GM12864 (cell line): ENCODE measurements around the gene STIMATE.

Experiments
- DNase-seq: peaks from one replicate; pipeline ENCODE4 v3.0.0-alpha.2; 2011; ENCODE audit warnings: low read depth
- H3K4me3 ChIP-seq: 2 replicates; pipeline ENCODE4 v1.5.1; 2011; ENCODE audit warnings: mild to moderate bottlenecking, low read depth, low read length, control low read depth
- TF ChIP-seq, protein P1 (sequence below): IDR thresholded peaks from 2 replicates; pipeline ENCODE4 v1.5.1; 2011; ENCODE audit warnings: low read depth, mild to moderate bottlenecking, moderate library complexity, low read length, control low read depth, inconsistent platforms; ENCODE audit errors: missing control alignments

Gene STIMATE

DNA sequence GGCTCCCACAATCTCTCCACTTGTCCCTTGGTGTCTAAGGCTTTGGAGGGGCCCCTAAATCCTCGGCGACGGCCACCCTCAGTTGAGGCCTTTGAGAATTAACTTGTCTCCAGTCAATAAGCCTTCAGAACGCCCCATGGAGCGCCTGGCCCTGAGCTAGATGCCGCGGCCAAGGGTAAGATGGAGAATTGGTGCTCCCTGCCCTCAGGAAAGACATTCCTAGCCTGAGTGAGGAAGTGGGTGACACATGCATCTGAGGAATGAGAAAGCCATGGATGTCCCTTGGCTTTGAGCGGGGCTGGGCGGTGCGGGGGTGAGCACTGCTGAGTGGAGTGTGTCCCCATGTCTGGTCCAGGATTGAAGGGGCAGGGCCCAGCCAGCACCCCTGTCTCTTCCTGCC lies 80.1 kb downstream of the STIMATE start:
- TF ChIP-seq, protein P1, sequence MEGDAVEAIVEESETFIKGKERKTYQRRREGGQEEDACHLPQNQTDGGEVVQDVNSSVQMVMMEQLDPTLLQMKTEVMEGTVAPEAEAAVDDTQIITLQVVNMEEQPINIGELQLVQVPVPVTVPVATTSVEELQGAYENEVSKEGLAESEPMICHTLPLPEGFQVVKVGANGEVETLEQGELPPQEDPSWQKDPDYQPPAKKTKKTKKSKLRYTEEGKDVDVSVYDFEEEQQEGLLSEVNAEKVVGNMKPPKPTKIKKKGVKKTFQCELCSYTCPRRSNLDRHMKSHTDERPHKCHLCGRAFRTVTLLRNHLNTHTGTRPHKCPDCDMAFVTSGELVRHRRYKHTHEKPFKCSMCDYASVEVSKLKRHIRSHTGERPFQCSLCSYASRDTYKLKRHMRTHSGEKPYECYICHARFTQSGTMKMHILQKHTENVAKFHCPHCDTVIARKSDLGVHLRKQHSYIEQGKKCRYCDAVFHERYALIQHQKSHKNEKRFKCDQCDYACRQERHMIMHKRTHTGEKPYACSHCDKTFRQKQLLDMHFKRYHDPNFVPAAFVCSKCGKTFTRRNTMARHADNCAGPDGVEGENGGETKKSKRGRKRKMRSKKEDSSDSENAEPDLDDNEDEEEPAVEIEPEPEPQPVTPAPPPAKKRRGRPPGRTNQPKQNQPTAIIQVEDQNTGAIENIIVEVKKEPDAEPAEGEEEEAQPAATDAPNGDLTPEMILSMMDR = no peak
- no peak for DNase-seq
- no peak overlapping the region for H3K4me3 ChIP-seq

DNA sequence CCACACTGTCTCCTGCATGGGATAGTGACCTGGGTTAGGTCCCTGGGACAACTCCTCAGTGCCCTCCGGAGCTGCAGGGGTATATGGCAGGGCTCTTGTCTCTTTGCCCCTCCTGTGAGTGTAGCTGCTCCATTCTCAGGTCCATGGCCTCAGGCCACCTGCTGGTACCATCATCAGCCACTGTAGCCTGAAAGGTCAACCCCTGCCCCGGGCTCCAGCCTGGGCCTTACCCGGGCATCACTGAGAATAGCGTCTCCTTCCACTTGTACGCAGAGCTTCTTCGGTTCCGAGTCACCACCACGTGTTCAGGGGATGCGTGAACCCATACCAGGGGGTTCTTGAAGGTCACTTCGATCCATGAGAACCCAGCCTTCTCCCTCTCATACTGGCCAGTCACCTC lies 80.7 kb downstream of the STIMATE start:
- no peak overlapping the region for H3K4me3 ChIP-seq
- no peak for DNase-seq
- TF ChIP-seq, protein P1 = no peak

DNA sequence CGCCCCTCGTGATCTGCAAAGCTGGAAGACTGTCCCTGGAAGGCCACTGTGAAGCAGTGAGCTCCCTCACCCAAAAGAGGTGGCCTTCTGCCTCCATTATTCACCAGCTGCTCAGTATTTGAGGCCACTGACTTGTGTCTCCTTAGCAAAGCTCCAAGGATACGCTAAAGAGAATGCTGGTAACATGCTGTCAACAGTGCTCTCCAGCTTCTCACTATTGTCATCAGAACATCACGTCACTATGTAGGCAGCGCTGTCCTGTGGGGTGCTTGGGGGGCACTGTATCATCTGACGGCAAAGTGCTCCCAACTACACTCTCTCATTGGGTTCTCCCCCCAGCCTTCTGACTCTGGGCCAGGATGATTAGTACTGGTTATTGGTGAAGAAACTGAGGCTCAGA lies 81.1 kb downstream of the STIMATE start:
- TF ChIP-seq, protein P1 = no peak
- H3K4me3 ChIP-seq = no peak overlapping the region
- no peak for DNase-seq

DNA sequence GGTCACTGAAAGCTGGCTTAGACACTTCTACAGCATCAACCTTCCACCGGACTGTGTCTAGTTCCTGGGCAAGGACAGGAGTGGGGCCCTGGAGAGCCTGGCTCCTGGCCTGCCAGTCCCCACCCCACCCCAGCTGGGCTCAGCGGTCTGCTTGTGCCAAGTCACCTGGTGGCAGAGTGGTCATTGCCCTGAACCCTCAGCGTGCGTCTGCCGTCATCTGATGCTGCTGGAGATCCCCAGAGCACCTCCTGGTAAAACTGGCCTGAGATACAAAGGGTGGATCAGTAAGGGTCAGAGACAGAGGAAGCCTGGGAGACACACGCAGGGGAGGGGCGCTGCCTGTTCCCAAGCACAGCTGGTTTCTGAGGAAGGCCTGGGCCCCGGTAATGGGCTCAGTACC lies 83.5 kb downstream of the STIMATE start:
- TF ChIP-seq, protein P1 = no peak
- DNase-seq = no peak
- no peak overlapping the region for H3K4me3 ChIP-seq

DNA sequence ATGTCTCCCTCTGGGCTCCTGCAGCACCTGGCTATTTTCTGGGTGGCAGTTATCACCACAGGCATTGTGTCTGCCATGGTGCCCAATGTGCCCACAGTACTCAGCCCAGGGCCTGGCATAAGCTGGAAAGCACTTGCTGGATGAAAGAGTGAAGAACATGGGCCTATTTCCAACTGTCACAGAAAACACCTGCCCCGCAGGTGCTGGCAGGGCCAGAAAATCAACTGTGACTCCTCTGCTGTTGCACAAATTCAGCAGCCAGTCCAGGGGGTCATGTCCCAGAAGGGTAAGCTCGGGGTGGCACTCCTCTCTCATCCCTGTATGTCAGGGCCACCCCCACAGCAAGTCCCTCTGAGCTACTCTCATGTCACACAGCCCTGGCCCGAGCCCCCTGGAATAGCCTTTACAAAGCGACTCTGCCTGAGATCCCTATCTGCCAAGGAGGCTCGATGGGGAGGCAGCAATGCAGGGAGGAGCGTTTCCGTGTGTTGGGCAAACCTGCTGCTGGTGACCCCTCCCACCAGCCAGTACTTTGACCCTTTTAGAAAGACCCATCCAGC lies 85.8 kb downstream of the STIMATE start:
- no peak for DNase-seq

DNA sequence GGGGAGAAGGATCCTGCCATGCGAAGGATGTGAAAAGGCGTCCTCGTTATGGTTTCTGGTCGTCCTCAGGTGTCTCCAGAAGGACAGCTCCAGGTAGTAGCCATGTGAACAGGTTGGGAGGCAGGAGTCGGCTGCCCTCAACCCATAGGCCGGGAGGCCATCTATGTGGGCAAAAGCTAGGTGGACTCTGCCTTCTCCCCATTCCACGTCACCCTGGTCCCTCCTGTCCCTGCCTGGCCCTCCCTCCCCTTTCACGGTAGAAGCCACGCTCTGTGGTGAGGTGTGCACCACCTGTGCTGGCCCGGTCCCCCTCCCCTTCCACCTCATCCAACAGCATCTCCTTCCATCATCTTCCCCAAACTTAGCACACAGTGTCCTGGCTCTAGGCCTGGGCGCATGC lies 86.4 kb downstream of the STIMATE start:
- no peak overlapping the region for H3K4me3 ChIP-seq
- TF ChIP-seq, protein P1 = no peak
- DNase-seq = no peak

More for the DNA sequence above, 85.8 kb downstream of the STIMATE start:
- H3K4me3 ChIP-seq = no peak overlapping the region
- TF ChIP-seq, protein P1 = no peak

DNA sequence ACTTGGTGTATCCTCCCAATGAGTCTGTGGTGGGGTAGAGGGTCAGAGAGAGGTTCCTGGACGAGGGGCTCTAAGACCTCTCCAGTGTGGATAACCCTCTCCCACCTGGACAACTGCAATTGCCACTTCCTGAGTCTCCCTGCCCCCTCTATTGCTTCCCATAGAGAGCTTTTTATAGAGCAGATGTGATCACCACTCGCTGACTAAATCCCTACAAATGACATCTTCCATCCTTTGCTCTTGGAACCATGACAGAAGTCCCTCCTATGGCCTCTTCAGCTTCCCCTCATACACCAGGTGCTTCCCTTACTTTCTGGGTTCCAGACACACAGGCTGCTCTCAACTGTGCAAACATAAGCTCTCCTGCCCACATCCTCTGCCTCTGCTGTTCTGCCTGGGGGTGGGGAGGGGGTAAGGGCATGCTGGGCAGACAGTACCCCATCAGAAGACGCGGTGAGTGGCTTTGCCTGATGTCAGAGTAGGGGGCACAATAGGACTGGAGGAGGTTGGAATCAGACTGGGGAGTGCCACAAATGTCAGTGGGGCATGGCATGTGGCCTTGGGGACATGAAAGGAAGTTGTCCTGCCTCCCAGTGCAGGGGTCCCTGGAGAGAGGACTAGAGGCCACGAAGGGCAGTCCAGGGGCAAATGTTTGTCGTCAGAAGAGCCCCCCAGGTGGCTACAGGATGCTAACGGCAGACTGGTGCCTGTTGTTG lies 87.5 kb downstream of the STIMATE start:
- H3K4me3 ChIP-seq = no peak overlapping the region
- TF ChIP-seq, protein P1 = no peak
- DNase-seq = no peak
